Parathyroid adenoma (tissue), 2 donors: ENCODE measurements around the gene CDH18.

ENCODE experiments used
- H2AFZ ChIP-seq: fragments of 300-600 bp; sonication (generic); one replicate; pipeline ENCODE4 v1.7.0; 2017; ENCODE audit warnings: antibody characterized with exemption, mild to moderate bottlenecking
- H3K27ac ChIP-seq: fragments of 300-600 bp; sonication (generic); one replicate; pipeline ENCODE4 v1.7.0; 2017
- H3K27me3 ChIP-seq: fragments of 300-600 bp; sonication (generic); one replicate; pipeline ENCODE4 v1.7.0; 2017; ENCODE audit warnings: low read length; ENCODE audit not compliant: control insufficient read depth, insufficient read depth
- H3K36me3 ChIP-seq: fragments of 300-600 bp; sonication (generic); one replicate; pipeline ENCODE4 v1.7.0; 2017; ENCODE audit warnings: low read length; ENCODE audit not compliant: control insufficient read depth, insufficient read depth
- H3K4me1 ChIP-seq: fragments of 300-600 bp; sonication (generic); one replicate; pipeline ENCODE4 v1.7.0; 2017; ENCODE audit warnings: control low read depth
- H3K4me2 ChIP-seq: fragments of 300-600 bp; sonication (generic); one replicate; pipeline ENCODE4 v1.7.0; 2017; ENCODE audit warnings: low read length
- H3K4me3 ChIP-seq: fragments of 300-600 bp; sonication (generic); one replicate; pipeline ENCODE4 v1.7.0; 2017; ENCODE audit warnings: low read depth, low read length
- H3K79me2 ChIP-seq: fragments of 300-600 bp; sonication (generic); one replicate; pipeline ENCODE4 v1.7.0; 2017; ENCODE audit warnings: control low read depth
- H3K9ac ChIP-seq: fragments of 300-600 bp; sonication (generic); one replicate; pipeline ENCODE4 v1.7.0; 2017; ENCODE audit warnings: mild to moderate bottlenecking
- H3K9me3 ChIP-seq: fragments of 300-600 bp; sonication (generic); one replicate; pipeline ENCODE4 v1.7.0; 2017; ENCODE audit warnings: low read length; ENCODE audit not compliant: control insufficient read depth
- TF ChIP-seq, protein P1 (sequence below): fragments of 300-600 bp; sonication (generic); IDR thresholded peaks from one replicate; pipeline ENCODE4 v1.7.0; 2017; ENCODE audit warnings: antibody characterized with exemption, mild to moderate bottlenecking
- donor health status: primary hyperparathyroidism.

Gene CDH18

GRCh38 chr5:19564036-19564435, 424.0 kb downstream of the CDH18 start:
- H3K4me3 ChIP-seq, result no peak overlapping the region
- H3K9ac ChIP-seq, result no peak overlapping the region
- no peak overlapping the region for H2AFZ ChIP-seq
- TF ChIP-seq, protein P1, sequence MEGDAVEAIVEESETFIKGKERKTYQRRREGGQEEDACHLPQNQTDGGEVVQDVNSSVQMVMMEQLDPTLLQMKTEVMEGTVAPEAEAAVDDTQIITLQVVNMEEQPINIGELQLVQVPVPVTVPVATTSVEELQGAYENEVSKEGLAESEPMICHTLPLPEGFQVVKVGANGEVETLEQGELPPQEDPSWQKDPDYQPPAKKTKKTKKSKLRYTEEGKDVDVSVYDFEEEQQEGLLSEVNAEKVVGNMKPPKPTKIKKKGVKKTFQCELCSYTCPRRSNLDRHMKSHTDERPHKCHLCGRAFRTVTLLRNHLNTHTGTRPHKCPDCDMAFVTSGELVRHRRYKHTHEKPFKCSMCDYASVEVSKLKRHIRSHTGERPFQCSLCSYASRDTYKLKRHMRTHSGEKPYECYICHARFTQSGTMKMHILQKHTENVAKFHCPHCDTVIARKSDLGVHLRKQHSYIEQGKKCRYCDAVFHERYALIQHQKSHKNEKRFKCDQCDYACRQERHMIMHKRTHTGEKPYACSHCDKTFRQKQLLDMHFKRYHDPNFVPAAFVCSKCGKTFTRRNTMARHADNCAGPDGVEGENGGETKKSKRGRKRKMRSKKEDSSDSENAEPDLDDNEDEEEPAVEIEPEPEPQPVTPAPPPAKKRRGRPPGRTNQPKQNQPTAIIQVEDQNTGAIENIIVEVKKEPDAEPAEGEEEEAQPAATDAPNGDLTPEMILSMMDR, result no peak
- H3K9me3 ChIP-seq, result no peaks in the 10 kb centered on the region
- H3K27ac ChIP-seq, result no peak overlapping the region
- H3K27me3 ChIP-seq, result no peaks in the 10 kb centered on the region
- no peaks in the 10 kb centered on the region for H3K79me2 ChIP-seq
- H3K36me3 ChIP-seq, result no peaks in the 10 kb centered on the region
- H3K4me1 ChIP-seq, result no peaks in the 10 kb centered on the region
- no peak overlapping the region for H3K4me2 ChIP-seq

GRCh38 chr5:19555876-19556275, 432.1 kb downstream of the CDH18 start:
- Histone ChIP-seq H3K4me1 (no peaks in the 10 kb centered on the region), H3K4me2 (no peak overlapping the region), H2AFZ (no peak overlapping the region), H3K79me2 (no peaks in the 10 kb centered on the region), H3K27ac (no peak overlapping the region), H3K27me3 (no peaks in the 10 kb centered on the region), H3K36me3 (no peaks in the 10 kb centered on the region), H3K9me3 (no peaks in the 10 kb centered on the region), H3K4me3 (no peak overlapping the region), H3K9ac (no peak overlapping the region)
- TF ChIP-seq, protein P1, result no peak

DNA sequence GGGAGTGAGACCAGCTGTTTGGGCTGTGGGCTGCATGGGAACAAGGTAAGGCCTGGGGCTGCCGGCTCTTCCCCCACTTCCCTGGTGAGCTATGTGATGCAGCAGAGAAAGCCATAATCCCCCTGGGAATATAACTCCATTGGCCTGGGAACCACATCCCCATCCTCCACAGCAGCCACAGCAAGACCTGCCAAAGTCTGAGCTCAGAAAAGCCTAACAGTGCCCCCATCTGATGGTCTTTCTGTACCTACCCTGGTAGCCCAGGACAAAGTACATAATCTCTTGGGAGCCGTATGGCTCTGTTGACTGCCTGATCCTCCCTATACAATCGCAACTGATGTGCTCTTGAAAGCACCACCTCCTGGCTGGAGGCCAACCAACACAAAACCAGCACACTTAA, 432.6 kb downstream of the CDH18 start:
- no peak overlapping the region for H3K4me3 ChIP-seq
- H3K9ac ChIP-seq, result no peak overlapping the region
- H2AFZ ChIP-seq, result no peak overlapping the region
- TF ChIP-seq, protein P1, result no peak
- H3K4me2 ChIP-seq, result no peak overlapping the region
- H3K27me3 ChIP-seq, result no peaks in the 10 kb centered on the region
- H3K79me2 ChIP-seq, result no peaks in the 10 kb centered on the region
- no peaks in the 10 kb centered on the region for H3K4me1 ChIP-seq
- no peaks in the 10 kb centered on the region for H3K9me3 ChIP-seq
- no peak overlapping the region for H3K27ac ChIP-seq
- H3K36me3 ChIP-seq, result no peaks in the 10 kb centered on the region

- H2AFZ ChIP-seq, result no peak overlapping the region
- no peaks in the 10 kb centered on the region for H3K4me1 ChIP-seq
- H3K27me3 ChIP-seq, result no peaks in the 10 kb centered on the region
- no peaks in the 10 kb centered on the region for H3K79me2 ChIP-seq
- no peak overlapping the region for H3K27ac ChIP-seq
- TF ChIP-seq, protein P1, result no peak
- H3K4me2 ChIP-seq, result no peak overlapping the region
- H3K4me3 ChIP-seq, result no peak overlapping the region
- no peak overlapping the region for H3K9ac ChIP-seq
- H3K9me3 ChIP-seq, result no peaks in the 10 kb centered on the region
- H3K36me3 ChIP-seq, result no peaks in the 10 kb centered on the region
These were observed 433.5 kb downstream of the CDH18 start for GRCh38 chr5:19554524-19554923.

DNA sequence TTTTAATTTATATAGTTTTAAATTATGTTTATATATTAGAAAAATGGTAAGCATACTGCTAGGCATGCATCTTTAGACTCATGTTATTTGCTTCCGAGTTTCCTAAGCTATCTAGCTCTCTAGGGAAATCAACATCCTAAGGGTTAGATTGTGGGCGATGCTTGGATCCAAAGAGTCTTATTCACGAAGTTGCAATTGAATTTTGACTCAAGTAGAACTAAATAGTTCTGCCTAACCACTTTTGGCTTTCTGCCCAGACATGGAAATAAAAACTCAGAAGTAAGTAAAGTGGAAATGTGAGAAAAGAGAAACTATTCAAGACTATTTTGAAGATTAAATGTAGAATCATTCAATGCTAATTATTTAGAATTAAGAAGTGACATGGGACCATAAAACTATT, 440.4 kb downstream of the CDH18 start:
- no peak overlapping the region for H3K4me3 ChIP-seq
- no peak overlapping the region for H2AFZ ChIP-seq
- H3K9me3 ChIP-seq, result no peaks in the 10 kb centered on the region
- no peaks in the 10 kb centered on the region for H3K27me3 ChIP-seq
- no peaks in the 10 kb centered on the region for H3K4me1 ChIP-seq
- no peak overlapping the region for H3K4me2 ChIP-seq
- H3K27ac ChIP-seq, result no peak overlapping the region
- no peaks in the 10 kb centered on the region for H3K79me2 ChIP-seq
- no peak overlapping the region for H3K9ac ChIP-seq
- TF ChIP-seq, protein P1, result no peak
- H3K36me3 ChIP-seq, result no peaks in the 10 kb centered on the region
